Measurements from ENCODE around the gene PLP1. TPM values are rescaled to one million over a fixed set of nuclear protein-coding genes. Genes with fewer than 3 reads are reported as not detected.

Gene PLP1
- total RNA-seq, 1 experiment from 2014 or later = not detected

DNA sequence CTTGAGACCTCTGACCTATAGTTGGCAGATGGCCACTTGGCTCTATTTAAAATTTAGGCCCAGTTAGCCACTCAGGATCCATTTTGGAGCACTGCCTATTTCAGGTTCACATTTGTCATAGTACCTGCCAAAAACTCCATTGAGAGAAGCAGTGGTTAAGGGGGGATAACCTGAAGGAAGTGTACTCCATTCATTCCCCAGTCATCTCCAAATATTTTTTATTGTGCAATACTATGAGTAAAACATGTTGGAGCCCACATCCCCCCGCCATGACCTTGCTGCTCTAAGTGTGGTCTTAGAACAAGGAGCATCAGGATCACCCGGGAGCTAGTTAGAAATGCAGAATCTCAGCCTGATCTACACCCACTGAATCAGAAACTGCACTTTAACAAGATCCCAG is 21.1 kb downstream of the PLP1 start:
- H3K9me2 ChIP-seq (ENCODE audit: insufficient read depth) = no peaks in the 10 kb centered on the region
- no peak for TF ChIP-seq EZH2 (IDR thresholded peaks at IDR 0.05; ENCODE audit: low read depth)
- TF ChIP-seq CTCF (conservative IDR thresholded peaks at IDR 0.05) = no peak
- DNase-seq = no peak
- no peak overlapping the region for H3K4me2 ChIP-seq
- no peak overlapping the region for H3K27ac ChIP-seq
- no peak overlapping the region for H2AFZ ChIP-seq
- ChIA-PET POLR2A (ENCODE audit: unreplicated experiment) (no interaction called here), CTCF (no interaction called here)
- H3K36me3 ChIP-seq (ENCODE audit: low read depth) = no peaks in the 10 kb centered on the region
- H3K9me3 ChIP-seq (ENCODE audit: insufficient read depth, low read depth) = no peaks in the 10 kb centered on the region; the same call in 1 of the 2 replicates
- H4K20me1 ChIP-seq (ENCODE audit: insufficient read depth) = no peaks in the 10 kb centered on the region
- H3K4me1 ChIP-seq (replicated peaks; ENCODE audit: insufficient read depth) = no peaks in the 10 kb centered on the region
- no TSS peak for BruUV-seq (replicated peaks)
- no peaks in the 10 kb centered on the region for H3K27me3 ChIP-seq (ENCODE audit: insufficient read depth, low read depth)
- no peaks in the 10 kb centered on the region for H3F3A ChIP-seq (ENCODE audit: insufficient read depth, low read depth)
- intact Hi-C loops (cut with micrococcal nuclease; ENCODE audit: unreplicated experiment) = no loop called here
- H3K79me2 ChIP-seq (ENCODE audit: low read depth) = no peaks in the 10 kb centered on the region
- H3K4me3 ChIP-seq = no peak overlapping the region

GRCh38 chrX:103800318-103800717 is 23.7 kb downstream of the PLP1 start:
- ChIA-PET CTCF (no interaction called here), POLR2A (ENCODE audit: unreplicated experiment) (no interaction called here)
- intact Hi-C loops (cut with micrococcal nuclease; ENCODE audit: unreplicated experiment) = no loop called here
- Histone ChIP-seq H3F3A (ENCODE audit: insufficient read depth, low read depth) (no peaks in the 10 kb centered on the region), H4K20me1 (ENCODE audit: insufficient read depth) (no peaks in the 10 kb centered on the region), H3K4me2 (no peak overlapping the region), H3K27me3 (ENCODE audit: insufficient read depth, low read depth) (no peaks in the 10 kb centered on the region), H3K4me1 (replicated peaks; ENCODE audit: insufficient read depth) (no peaks in the 10 kb centered on the region), H3K9me3 (ENCODE audit: insufficient read depth, low read depth) (no peaks in the 10 kb centered on the region; the same call in 1 of the 2 replicates), H3K79me2 (ENCODE audit: low read depth) (no peaks in the 10 kb centered on the region), H3K9me2 (ENCODE audit: insufficient read depth) (no peaks in the 10 kb centered on the region), H3K27ac (no peak overlapping the region), H3K4me3 (no peak overlapping the region), H3K36me3 (ENCODE audit: low read depth) (no peaks in the 10 kb centered on the region), H2AFZ (no peak overlapping the region)
- TF ChIP-seq EZH2 (IDR thresholded peaks at IDR 0.05; ENCODE audit: low read depth) (no peak), CTCF (conservative IDR thresholded peaks at IDR 0.05) (no peak)
- BruUV-seq (replicated peaks) = no TSS peak
- no peak for DNase-seq

- intact Hi-C loops (cut with micrococcal nuclease; ENCODE audit: unreplicated experiment) = no loop called here
- H4K20me1 ChIP-seq (ENCODE audit: insufficient read depth) = no peaks in the 10 kb centered on the region
Observed at GRCh38 chrX:103805860-103806259, 29.2 kb downstream of the PLP1 start.

More at GRCh38 chrX:103805860-103806259, 29.2 kb downstream of the PLP1 start:
- no peaks in the 10 kb centered on the region for H3F3A ChIP-seq (ENCODE audit: insufficient read depth, low read depth)
- no peak overlapping the region for H3K27ac ChIP-seq
- no peaks in the 10 kb centered on the region for H3K9me3 ChIP-seq (ENCODE audit: insufficient read depth, low read depth)
- no peak overlapping the region for H2AFZ ChIP-seq
- no peak overlapping the region for H3K4me3 ChIP-seq
- POLR2A ChIA-PET (ENCODE audit: unreplicated experiment) = no interaction called here
- TF ChIP-seq EZH2 (IDR thresholded peaks at IDR 0.05; ENCODE audit: low read depth) = no peak
- TF ChIP-seq CTCF (conservative IDR thresholded peaks at IDR 0.05) = no peak
- H3K4me2 ChIP-seq = no peak overlapping the region
- no TSS peak for BruUV-seq (replicated peaks)
- H3K4me1 ChIP-seq (replicated peaks; ENCODE audit: insufficient read depth) = no peaks in the 10 kb centered on the region
- no peaks in the 10 kb centered on the region for H3K36me3 ChIP-seq (ENCODE audit: low read depth)
- H3K9me2 ChIP-seq (ENCODE audit: insufficient read depth) = no peaks in the 10 kb centered on the region
- no peaks in the 10 kb centered on the region for H3K27me3 ChIP-seq (ENCODE audit: insufficient read depth, low read depth)
- no peaks in the 10 kb centered on the region for H3K79me2 ChIP-seq (ENCODE audit: low read depth)
- no peak for DNase-seq
- CTCF ChIA-PET = no interaction called here
